Smooth muscle cell of the brain vasculature (primary cell): ENCODE data around the gene MAD1L1.
"Not testable (repeated sequence)": the region's sequence is repeated elsewhere in the genome, so short reads cannot be mapped to it uniquely, and the experiment has no call there.

Source experiments
- DNase-seq: peaks from one replicate; pipeline ENCODE4 v3.0.0-alpha.2; 2012; ENCODE audit warnings: low read depth, low spot score

Gene MAD1L1

GRCh38 chr7:2175514-2175913, 57.2 kb downstream of the MAD1L1 start:
- DNase-seq, result peak; percentile 79

- DNase-seq, result peak; percentile 10
These were observed 57.7 kb downstream of the MAD1L1 start for GRCh38 chr7:2175091-2175490.

GRCh38 chr7:2173189-2173827, 59.4 kb downstream of the MAD1L1 start:
- peak; percentile 51 for DNase-seq

- peak; percentile 87 for DNase-seq
These were observed 60.2 kb downstream of the MAD1L1 start for GRCh38 chr7:2172311-2173188.

- no peak for DNase-seq
These were observed 60.9 kb downstream of the MAD1L1 start for GRCh38 chr7:2171855-2172254.

GRCh38 chr7:2170576-2171521, 61.9 kb downstream of the MAD1L1 start:
- DNase-seq, result no peak

GRCh38 chr7:2169923-2170575, 62.7 kb downstream of the MAD1L1 start:
- DNase-seq, result no peak

- DNase-seq, result no peak
These were observed 64.0 kb downstream of the MAD1L1 start for GRCh38 chr7:2168615-2169311.

GRCh38 chr7:2166625-2167280, 66.0 kb downstream of the MAD1L1 start:
- no peak for DNase-seq

GRCh38 chr7:2165610-2166594, 66.8 kb downstream of the MAD1L1 start:
- DNase-seq, result no peak

GRCh38 chr7:2165239-2165609, 67.5 kb downstream of the MAD1L1 start:
- no peak for DNase-seq

GRCh38 chr7:2164646-2165045, 68.1 kb downstream of the MAD1L1 start:
- DNase-seq, result no peak

GRCh38 chr7:2163600-2164555, 68.9 kb downstream of the MAD1L1 start:
- DNase-seq, result no peak

GRCh38 chr7:2162959-2163358, 69.8 kb downstream of the MAD1L1 start:
- no peak for DNase-seq

- DNase-seq, result not testable (repeated sequence)
These were observed 70.5 kb downstream of the MAD1L1 start for GRCh38 chr7:2162004-2162902.

- DNase-seq, result no peak
These were observed 73.6 kb downstream of the MAD1L1 start for GRCh38 chr7:2159176-2159520.
